Activated CD4-positive, alpha-beta memory T cell treated with anti-CD3 and anti-CD28 coated beads for 36 hours (primary cell): ENCODE results near the gene HERC3. TPM values are rescaled to one million over a fixed set of nuclear protein-coding genes. Genes with fewer than 3 reads are reported as not detected.

Source experiments
- CTCF ChIA-PET: fragments of 350-600 bp; sonication (Branson Sonifier 250); formaldehyde crosslinking; loops from one replicate; lab custom pipeline; 2021; ENCODE audit warnings: antibody characterized with exemption, inconsistent platforms; lab: Charles Lee
- POLR2A ChIA-PET: fragments of 350-600 bp; sonication (Branson Sonifier 250); formaldehyde crosslinking; loops from one replicate; lab custom pipeline; 2021; ENCODE audit warnings: antibody characterized with exemption; lab: Charles Lee
- DNase-seq: peaks from one replicate; pipeline ENCODE4 v3.0.0-alpha.2; 2020
- H3K27ac Mint-ChIP-seq: one replicate; pipeline ENCODE4 v1.8.0; 2021; ENCODE audit warnings: mixed read lengths
- H3K27me3 Mint-ChIP-seq: one replicate; pipeline ENCODE4 v1.8.0; 2021; ENCODE audit warnings: mixed read lengths
- H3K36me3 Mint-ChIP-seq: one replicate; pipeline ENCODE4 v1.8.0; 2021; ENCODE audit warnings: mixed read lengths
- H3K4me1 Mint-ChIP-seq: one replicate; pipeline ENCODE4 v1.8.0; 2021; ENCODE audit warnings: low read depth, mixed read lengths
- H3K4me3 Mint-ChIP-seq: one replicate; pipeline ENCODE4 v1.8.0; 2021; ENCODE audit warnings: mild to moderate bottlenecking, mixed read lengths
- H3K9me3 Mint-ChIP-seq: one replicate; pipeline ENCODE4 v1.8.0; 2021; ENCODE audit warnings: mixed read lengths
- intact Hi-C: fragments of 100-400 bp; cut with micrococcal nuclease; formaldehyde crosslinking; loops from one replicate; pipeline ENCODE4 v1.15.1; 2023
- total RNA-seq, 2 experiments: library from RNA; stranded (reverse); gene quantifications; one replicate each; pipeline ENCODE4 v1.2.3, GENCODE V29; 2021

The HERC3 gene
- total RNA-seq, 2 experiments from 2014 or later, result 29.0 to 30.2 TPM

DNA sequence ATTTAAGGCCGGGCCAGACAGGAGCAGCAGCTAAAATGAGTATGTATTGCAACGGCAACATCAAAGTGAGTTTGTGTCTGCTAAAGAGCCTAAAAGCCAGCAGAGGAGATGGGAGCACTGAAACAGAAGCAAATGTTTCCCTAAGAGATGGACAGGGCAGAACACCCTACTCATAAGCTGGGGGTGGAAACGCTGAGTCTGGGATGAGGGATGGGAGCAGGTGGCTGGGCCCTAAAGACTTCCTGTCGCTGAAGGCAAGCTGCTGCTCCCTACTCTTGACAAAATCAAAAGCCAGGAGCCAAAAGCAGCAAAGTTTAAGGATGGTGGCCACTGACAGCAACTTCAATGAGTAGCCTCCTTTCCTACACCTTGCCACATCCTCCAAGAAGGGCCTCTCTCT lies 145.9 kb downstream of the HERC3 start:
- POLR2A ChIA-PET, result no interaction called here
- Mint-ChIP-seq H3K27ac (no peak overlapping the region), H3K4me3 (no peak overlapping the region), H3K36me3 (no peaks in the 10 kb centered on the region), H3K27me3 (no peaks in the 10 kb centered on the region), H3K9me3 (no peaks in the 10 kb centered on the region), H3K4me1 (peaks cover 14% of the 10 kb centered on the region)
- no peak for DNase-seq
- CTCF ChIA-PET, result no interaction called here
- intact Hi-C loops, result no loop called here

DNA sequence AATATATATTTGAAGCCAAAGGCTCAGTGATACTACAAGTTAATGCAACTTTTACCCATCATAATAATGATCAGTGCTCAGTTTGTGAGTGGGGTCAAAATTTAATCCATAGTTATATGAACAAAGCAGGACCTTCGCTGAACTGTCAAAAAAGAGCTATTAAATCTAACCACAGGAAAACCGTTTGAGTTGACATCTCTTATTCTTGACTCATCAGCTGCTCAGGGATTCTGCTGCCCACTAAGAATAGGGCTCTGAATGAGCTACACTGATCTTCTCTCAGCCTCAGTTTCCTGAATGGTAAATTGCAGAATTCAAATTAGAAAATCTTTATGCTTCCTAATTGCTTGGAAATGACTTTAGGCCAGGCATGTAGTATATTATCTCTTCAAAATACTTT lies 150.3 kb downstream of the HERC3 start:
- Mint-ChIP-seq H3K4me3 (no peak overlapping the region), H3K27me3 (no peaks in the 10 kb centered on the region), H3K4me1 (peaks cover 9% of the 10 kb centered on the region), H3K36me3 (peaks cover 3% of the 10 kb centered on the region), H3K9me3 (no peaks in the 10 kb centered on the region), H3K27ac (no peak overlapping the region)
- DNase-seq, result no peak
- ChIA-PET CTCF (interaction anchor here (0.6 to 1.2 kb wide), 2 partner anchors 14 to 280 kb away, joined by 3 to 4 read pairs; no protein-coding TSS in a partner anchor), POLR2A (no interaction called here)
- intact Hi-C loops, result no loop called here

DNA sequence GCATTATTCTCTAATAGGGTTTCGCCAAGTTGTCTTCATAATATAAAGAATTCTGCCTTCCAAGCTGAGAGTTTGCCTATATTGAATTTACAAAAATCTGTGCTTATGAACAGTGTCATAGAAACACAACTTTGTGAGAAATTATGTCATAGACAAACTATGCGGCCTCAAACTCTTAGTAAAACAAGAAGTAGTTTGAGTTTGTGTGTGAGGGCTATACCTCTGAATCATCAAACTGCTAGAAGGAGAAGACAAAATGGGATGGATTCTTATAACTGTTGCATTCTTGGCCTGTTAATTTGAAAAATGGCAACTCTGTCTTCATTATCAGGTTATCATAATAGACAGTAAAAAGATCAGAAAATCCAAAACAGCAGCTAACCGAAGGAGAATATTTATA lies 151.4 kb downstream of the HERC3 start:
- H3K9me3 Mint-ChIP-seq, result no peaks in the 10 kb centered on the region
- intact Hi-C loops, result no loop called here
- no peak overlapping the region for H3K27ac Mint-ChIP-seq
- H3K27me3 Mint-ChIP-seq, result no peaks in the 10 kb centered on the region
- H3K36me3 Mint-ChIP-seq, result peaks cover 4% of the 10 kb centered on the region
- no peaks in the 10 kb centered on the region for H3K4me1 Mint-ChIP-seq
- H3K4me3 Mint-ChIP-seq, result no peak overlapping the region
- POLR2A ChIA-PET, result no interaction called here
- no peak for DNase-seq
- CTCF ChIA-PET, result interaction anchor here (1.2 kb wide), 1 partner anchor 13 kb away, joined by 4 read pairs; no protein-coding TSS in a partner anchor

DNA sequence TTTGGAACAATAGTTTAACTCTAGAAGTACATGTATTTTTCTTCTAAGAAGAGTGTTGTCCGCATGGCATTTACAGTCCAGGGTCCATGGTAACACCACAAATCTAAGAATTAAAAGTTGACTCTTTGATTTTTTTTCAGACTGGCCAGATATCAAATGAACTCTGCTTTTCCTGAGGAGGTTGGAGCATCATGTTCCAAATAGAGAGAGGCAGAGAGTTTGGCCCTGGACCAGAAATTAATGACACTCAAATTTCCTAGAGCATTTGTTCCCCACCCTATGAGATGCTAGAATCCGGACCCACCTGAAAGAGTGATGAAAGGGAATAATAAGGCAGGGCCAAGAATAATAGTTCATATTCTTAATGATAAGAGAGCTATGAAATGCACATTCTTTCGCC lies 152.3 kb downstream of the HERC3 start:
- Mint-ChIP-seq H3K4me3 (no peak overlapping the region), H3K4me1 (no peaks in the 10 kb centered on the region), H3K36me3 (peaks cover 9% of the 10 kb centered on the region), H3K27ac (no peak overlapping the region), H3K9me3 (no peaks in the 10 kb centered on the region), H3K27me3 (no peaks in the 10 kb centered on the region)
- no peak for DNase-seq
- CTCF ChIA-PET, result no interaction called here
- POLR2A ChIA-PET, result no interaction called here
- intact Hi-C loops, result no loop called here

DNA sequence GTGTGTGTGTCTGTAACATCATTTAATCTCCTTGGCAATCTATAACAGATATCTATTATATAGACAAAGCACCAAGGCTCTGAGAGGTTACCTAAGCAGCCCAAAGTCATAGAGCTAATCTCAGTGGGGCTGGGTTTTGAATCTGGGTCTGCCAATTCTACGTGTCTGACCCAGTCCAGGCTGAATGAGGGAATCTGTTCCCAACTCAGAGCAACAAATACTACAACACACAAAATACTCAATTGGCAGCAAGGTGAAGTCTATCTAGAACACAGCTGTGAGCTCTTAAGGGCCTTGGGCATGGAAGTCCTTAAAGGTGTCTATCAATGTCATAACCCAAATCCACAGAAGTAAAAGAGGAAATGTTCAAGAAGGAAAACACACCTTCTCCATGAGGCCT lies 152.9 kb downstream of the HERC3 start:
- intact Hi-C loops, result no loop called here
- no peak for DNase-seq
- no peaks in the 10 kb centered on the region for H3K27me3 Mint-ChIP-seq
- no peaks in the 10 kb centered on the region for H3K9me3 Mint-ChIP-seq
- POLR2A ChIA-PET, result no interaction called here
- no peak overlapping the region for H3K4me3 Mint-ChIP-seq
- peaks cover 12% of the 10 kb centered on the region for H3K36me3 Mint-ChIP-seq
- H3K27ac Mint-ChIP-seq, result no peak overlapping the region
- CTCF ChIA-PET, result interaction anchor here (2.4 kb wide), 1 partner anchor 206 kb away, joined by 6 read pairs; no protein-coding TSS in a partner anchor
- no peaks in the 10 kb centered on the region for H3K4me1 Mint-ChIP-seq

DNA sequence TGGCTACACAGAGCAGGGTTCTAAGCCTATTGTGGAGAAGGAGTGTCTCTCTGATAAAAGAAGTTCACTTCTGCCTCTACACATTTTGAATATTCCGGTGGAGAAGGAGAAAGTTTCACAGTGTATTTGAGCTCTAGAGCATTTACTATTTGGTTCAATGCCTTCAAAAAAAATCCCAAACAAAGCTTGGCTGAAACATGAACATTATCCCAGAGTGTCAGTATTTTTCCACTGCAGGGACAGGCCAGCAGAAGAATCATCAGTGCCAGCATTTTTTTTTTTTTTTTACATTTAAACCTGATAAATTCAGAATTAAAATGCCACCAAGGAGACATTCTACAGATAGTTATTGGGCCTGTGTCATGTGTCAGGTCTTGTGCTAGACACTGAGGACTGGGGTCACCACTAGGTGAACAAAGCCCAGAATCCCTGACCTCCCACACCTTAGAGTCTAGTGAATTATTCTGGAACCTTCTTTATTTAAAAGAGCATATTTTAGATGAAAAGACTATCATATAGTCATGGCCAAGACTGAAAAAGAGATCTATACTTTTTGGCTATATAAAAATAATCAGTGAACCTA lies 153.4 kb downstream of the HERC3 start:
- no peaks in the 10 kb centered on the region for H3K9me3 Mint-ChIP-seq
- POLR2A ChIA-PET, result no interaction called here
- H3K27ac Mint-ChIP-seq, result no peak overlapping the region
- no peaks in the 10 kb centered on the region for H3K27me3 Mint-ChIP-seq
- H3K4me1 Mint-ChIP-seq, result no peaks in the 10 kb centered on the region
- CTCF ChIA-PET, result interaction anchor here (2.4 kb wide), 1 partner anchor 206 kb away, joined by 6 read pairs; no protein-coding TSS in a partner anchor
- DNase-seq, result no peak
- no peak overlapping the region for H3K4me3 Mint-ChIP-seq
- H3K36me3 Mint-ChIP-seq, result peaks cover 12% of the 10 kb centered on the region
- intact Hi-C loops, result no loop called here

DNA sequence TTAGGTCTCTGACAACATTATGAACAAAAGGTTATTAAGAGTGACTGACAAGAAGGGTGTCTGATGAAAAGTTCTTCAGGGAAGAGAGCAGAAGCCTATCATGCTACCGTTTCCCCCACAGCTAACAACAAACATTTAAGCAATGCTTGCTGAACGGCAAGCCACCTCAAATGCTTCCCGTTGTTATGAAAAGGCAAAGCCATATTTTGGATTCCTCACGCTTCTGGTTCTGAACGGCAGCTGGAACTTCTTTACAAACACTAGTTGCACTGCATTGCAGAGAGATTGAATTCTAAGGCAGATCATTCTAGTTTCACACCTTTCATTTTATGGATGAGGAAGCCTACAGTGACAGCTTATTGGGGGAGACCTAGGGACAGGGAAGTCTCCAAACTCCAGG lies 153.9 kb downstream of the HERC3 start:
- peaks cover 12% of the 10 kb centered on the region for H3K36me3 Mint-ChIP-seq
- no peaks in the 10 kb centered on the region for H3K9me3 Mint-ChIP-seq
- intact Hi-C loops, result no loop called here
- no peaks in the 10 kb centered on the region for H3K4me1 Mint-ChIP-seq
- POLR2A ChIA-PET, result no interaction called here
- H3K4me3 Mint-ChIP-seq, result no peak overlapping the region
- no peak for DNase-seq
- CTCF ChIA-PET, result interaction anchor here (2.4 kb wide), 1 partner anchor 207 kb away, joined by 6 read pairs; no protein-coding TSS in a partner anchor
- no peaks in the 10 kb centered on the region for H3K27me3 Mint-ChIP-seq
- H3K27ac Mint-ChIP-seq, result no peak overlapping the region

DNA sequence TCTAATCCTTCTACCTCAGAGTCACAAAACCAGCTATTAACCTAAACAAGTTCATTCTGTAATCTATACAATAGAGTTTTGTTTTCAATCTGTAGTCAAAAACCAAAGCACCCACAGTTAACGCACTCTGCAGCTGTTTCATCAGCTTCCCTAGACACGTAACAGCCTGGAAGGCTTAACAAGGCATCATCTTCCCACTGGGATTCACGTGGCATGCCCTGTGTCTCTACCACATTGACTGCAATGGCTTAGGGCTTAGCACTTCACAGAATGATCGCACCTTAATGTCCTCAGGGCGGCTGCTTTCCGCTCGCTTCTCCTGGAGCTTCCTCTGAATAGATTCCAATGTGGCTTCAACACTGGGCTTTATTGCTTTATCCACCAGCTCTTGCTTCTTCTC lies 155.1 kb downstream of the HERC3 start:
- intact Hi-C loops, result no loop called here
- no peaks in the 10 kb centered on the region for H3K9me3 Mint-ChIP-seq

DNA sequence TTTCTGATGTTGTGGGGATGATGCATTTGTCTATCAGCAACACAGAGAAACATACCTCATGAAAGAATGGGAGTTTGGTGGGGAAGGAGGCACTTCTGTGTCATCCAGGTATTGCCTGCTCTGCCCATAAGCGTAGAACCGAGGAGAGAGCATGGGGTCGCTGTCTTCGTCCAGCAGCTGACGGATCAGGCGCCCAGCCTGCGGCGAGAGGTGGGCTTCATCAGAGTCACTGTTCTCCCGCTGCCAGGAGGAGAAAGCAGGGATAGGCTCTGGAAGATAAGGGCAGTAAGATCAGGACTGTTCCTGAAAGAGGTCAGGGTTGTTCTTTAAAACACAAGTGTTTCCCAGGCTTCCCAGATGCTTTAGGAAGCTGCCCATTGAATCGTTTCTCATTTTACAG lies 158.1 kb downstream of the HERC3 start:
- no peak overlapping the region for H3K27ac Mint-ChIP-seq
- no peak overlapping the region for H3K4me3 Mint-ChIP-seq
- no peaks in the 10 kb centered on the region for H3K9me3 Mint-ChIP-seq
- no peak for DNase-seq
- H3K4me1 Mint-ChIP-seq, result no peaks in the 10 kb centered on the region
- no peaks in the 10 kb centered on the region for H3K27me3 Mint-ChIP-seq
- peaks cover 12% of the 10 kb centered on the region for H3K36me3 Mint-ChIP-seq
- intact Hi-C loops, result no loop called here
- ChIA-PET CTCF (no interaction called here), POLR2A (no interaction called here)

More for the DNA sequence above, 155.1 kb downstream of the HERC3 start:
- Mint-ChIP-seq H3K27ac (no peak overlapping the region), H3K27me3 (no peaks in the 10 kb centered on the region), H3K4me3 (no peak overlapping the region), H3K36me3 (peaks cover 12% of the 10 kb centered on the region), H3K4me1 (no peaks in the 10 kb centered on the region)
- no peak for DNase-seq
- ChIA-PET CTCF (interaction anchor here (1.2 to 2.4 kb wide), 2 partner anchors 208 to 232 kb away, joined by 3 to 6 read pairs; no protein-coding TSS in a partner anchor), POLR2A (no interaction called here)

DNA sequence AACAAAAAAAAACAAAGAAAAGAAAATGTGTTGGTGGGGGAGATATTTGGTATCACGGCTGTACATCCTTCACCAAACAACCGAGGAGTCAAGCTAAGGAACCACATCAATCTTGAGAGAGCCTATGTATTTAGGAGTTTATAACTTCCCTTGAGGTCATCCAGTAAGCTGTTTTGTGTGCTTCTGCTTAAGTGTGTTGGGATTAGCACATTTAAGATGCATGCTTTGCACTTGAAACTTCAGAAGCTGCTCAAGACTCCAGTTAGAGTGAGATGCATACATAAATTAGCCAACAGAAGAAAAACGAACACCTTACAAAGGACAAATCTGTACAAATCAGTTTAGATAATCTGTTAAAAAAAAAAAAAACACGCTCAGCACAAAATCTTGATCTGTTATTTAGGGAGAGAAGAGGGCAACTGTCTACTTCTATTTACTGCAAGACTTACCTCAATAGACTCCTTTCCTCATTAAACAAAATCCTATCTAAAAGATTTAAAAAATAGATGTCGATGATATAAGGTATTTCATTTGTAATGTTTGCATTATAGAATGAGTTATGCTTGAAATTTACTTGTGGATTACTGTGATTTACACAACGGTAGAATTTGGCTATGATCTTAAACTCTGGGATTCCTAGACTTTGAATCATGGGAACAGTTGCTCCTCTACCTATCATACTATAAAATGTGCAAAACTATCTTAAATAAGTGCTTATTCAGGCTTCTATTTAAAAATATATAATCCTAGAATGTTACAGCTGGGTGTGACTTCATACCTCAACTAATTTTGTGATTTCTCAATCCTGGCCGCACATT lies 159.2 kb downstream of the HERC3 start:
- Mint-ChIP-seq H3K27me3 (no peaks in the 10 kb centered on the region), H3K27ac (no peak overlapping the region), H3K4me3 (no peak overlapping the region), H3K9me3 (no peaks in the 10 kb centered on the region), H3K4me1 (no peaks in the 10 kb centered on the region), H3K36me3 (peaks cover 9% of the 10 kb centered on the region)
- intact Hi-C loops, result no loop called here
- ChIA-PET POLR2A (no interaction called here), CTCF (no interaction called here)
- DNase-seq, result no peak

DNA sequence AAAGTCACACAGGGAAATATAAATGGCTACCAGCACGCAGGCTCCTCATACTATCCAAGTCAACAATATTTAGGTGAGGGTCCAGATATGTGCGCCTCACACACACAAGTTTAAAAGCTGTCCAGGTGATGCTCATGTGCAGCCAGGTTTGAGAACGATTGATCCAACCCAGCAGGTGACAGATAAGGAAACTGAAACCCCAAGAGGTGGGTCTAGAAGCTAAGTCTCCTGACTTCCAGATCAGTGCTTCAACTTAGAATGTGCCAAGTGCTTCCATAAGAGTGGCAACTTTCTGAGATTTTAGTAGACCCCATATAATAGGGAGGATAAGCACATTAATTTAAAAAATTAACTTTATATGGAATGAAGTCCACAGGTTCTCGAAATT lies 159.8 kb downstream of the HERC3 start:
- POLR2A ChIA-PET, result no interaction called here
- CTCF ChIA-PET, result no interaction called here
- no peaks in the 10 kb centered on the region for H3K4me1 Mint-ChIP-seq
- DNase-seq, result no peak
- H3K36me3 Mint-ChIP-seq, result peaks cover 9% of the 10 kb centered on the region
- H3K9me3 Mint-ChIP-seq, result no peaks in the 10 kb centered on the region
- intact Hi-C loops, result no loop called here
- no peak overlapping the region for H3K4me3 Mint-ChIP-seq
- no peak overlapping the region for H3K27ac Mint-ChIP-seq
- no peaks in the 10 kb centered on the region for H3K27me3 Mint-ChIP-seq

DNA sequence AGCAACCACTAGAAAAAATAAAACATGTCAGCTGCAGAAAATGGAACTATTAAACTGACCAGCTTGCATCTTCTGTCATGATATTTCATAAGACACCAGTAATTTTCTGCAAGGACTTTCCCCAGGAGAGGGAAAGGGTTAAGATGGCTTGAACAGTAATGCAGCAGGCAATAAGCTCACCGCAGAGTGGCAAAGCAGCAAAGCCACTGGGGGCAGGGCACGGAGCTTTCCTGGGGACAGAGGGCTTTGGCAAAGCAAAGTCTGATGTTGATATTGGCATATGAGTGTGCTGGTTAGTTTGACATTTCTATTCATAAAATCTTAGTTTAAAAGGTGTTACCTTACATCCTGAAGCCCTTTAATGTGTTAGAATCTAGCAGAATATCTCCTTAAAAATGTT lies 160.5 kb downstream of the HERC3 start:
- DNase-seq, result no peak
- Mint-ChIP-seq H3K36me3 (peaks cover 9% of the 10 kb centered on the region), H3K27ac (no peak overlapping the region), H3K4me3 (no peak overlapping the region), H3K4me1 (no peaks in the 10 kb centered on the region), H3K9me3 (no peaks in the 10 kb centered on the region), H3K27me3 (no peaks in the 10 kb centered on the region)
- intact Hi-C loops, result no loop called here
- ChIA-PET CTCF (interaction anchor here (0.8 kb wide), 1 partner anchor 214 kb away, joined by 4 read pairs; no protein-coding TSS in a partner anchor), POLR2A (no interaction called here)
